GM23338 (cell line): ENCODE results near the gene DDX41.

Source experiments
- EZH2 ChIP-seq: fragments of 200-600 bp; sonication (generic); IDR thresholded peaks from one replicate; pipeline ENCODE4 v1.8.0; 2017; ENCODE audit warnings: antibody characterized with exemption, mild to moderate bottlenecking, low read depth; ENCODE audit not compliant: unreplicated experiment
- EZH2phosphoT487 ChIP-seq: fragments of 200-600 bp; sonication (generic); IDR thresholded peaks from one replicate; pipeline ENCODE4 v1.8.1; 2018; ENCODE audit warnings: antibody characterized with exemption; ENCODE audit not compliant: unreplicated experiment
- POLR2AphosphoS5 ChIP-seq: IDR thresholded peaks from 2 replicates; pipeline ENCODE4 v1.6.1; 2016; ENCODE audit warnings: antibody characterized with exemption, low read depth
- TF ChIP-seq, protein P1 (sequence below), 2 experiments: fragments of 200-600 bp in 1 of 2; sonication (generic) in 1 of 2; conservative IDR thresholded peaks; 2 replicates each; pipeline versions ENCODE4 v1.5.1 to v1.6.1; 2016 to 2017; ENCODE audit warnings: antibody characterized with exemption in 2 of 2, low read depth in 2 of 2, mild to moderate bottlenecking in 2 of 2, moderate library complexity in 1 of 2

DNA sequence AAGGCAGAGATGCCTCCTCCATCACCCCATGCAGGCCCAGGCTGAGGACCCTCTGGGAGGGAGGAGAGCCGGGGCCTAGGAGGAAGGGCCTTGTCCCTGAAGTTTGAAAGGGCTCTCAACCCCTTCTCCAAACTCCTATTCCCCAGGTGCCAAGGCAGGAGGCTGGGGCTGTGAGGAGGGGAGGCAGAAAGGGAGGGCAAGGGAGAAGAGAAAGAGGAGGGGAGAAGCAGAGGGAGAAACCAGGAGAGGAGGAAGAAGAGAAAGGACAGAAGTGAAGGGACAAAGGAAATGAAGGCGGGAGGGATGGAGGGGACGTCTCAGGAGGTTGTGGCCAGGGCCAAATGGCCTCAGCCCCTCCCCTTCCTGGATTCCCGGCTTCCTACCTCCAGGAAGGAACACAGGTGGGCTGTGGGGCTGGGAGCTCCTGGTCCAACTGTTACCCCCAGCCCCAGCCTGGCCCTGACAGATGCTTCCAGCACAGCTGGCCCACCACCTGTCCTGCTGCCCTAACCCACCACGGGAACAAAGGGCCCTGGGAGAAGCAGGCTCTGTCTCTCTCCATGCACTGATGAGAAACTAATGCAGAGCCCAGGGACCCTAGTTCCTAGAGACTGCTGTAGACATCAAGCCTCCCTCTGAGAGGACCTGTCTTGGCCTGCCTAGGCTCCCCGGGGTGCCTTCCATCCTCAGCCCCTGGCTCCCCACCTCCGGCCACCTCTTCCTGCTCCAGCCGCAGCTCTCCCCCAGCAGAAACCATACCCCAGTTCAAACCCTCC, 46.8 kb downstream of the DDX41 start:
- no peak for TF ChIP-seq EZH2
- TF ChIP-seq, protein P1, sequence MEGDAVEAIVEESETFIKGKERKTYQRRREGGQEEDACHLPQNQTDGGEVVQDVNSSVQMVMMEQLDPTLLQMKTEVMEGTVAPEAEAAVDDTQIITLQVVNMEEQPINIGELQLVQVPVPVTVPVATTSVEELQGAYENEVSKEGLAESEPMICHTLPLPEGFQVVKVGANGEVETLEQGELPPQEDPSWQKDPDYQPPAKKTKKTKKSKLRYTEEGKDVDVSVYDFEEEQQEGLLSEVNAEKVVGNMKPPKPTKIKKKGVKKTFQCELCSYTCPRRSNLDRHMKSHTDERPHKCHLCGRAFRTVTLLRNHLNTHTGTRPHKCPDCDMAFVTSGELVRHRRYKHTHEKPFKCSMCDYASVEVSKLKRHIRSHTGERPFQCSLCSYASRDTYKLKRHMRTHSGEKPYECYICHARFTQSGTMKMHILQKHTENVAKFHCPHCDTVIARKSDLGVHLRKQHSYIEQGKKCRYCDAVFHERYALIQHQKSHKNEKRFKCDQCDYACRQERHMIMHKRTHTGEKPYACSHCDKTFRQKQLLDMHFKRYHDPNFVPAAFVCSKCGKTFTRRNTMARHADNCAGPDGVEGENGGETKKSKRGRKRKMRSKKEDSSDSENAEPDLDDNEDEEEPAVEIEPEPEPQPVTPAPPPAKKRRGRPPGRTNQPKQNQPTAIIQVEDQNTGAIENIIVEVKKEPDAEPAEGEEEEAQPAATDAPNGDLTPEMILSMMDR (conservative IDR thresholded peaks at IDR 0.05; ENCODE audit: low read depth in 2 of 2) = no peak
- no peak for TF ChIP-seq POLR2AphosphoS5
- TF ChIP-seq EZH2phosphoT487 = no peak
